ENCODE measurements around the gene TTC38.
"Not testable (repeated sequence)": the region's sequence is repeated elsewhere in the genome, so short reads cannot be mapped to it uniquely, and the experiment has no call there.

Gene TTC38

GRCh38 chr22:46309526-46310085, 41.8 kb downstream of the TTC38 start:
- DNase-seq: no peak
- intact Hi-C loops (cut with DNase I): loop anchor here (5.0 kb wide), 1 partner anchor 187 kb away; no protein-coding TSS in a partner anchor

- no peak for DNase-seq
- intact Hi-C loops (cut with DNase I): loop anchor here (5.0 kb wide), 1 partner anchor 190 kb away; no protein-coding TSS in a partner anchor
Measured at GRCh38 chr22:46312056-46312455, 44.2 kb downstream of the TTC38 start.

GRCh38 chr22:46312848-46313247, 45.0 kb downstream of the TTC38 start:
- intact Hi-C loops (cut with DNase I): loop anchor here (5.0 kb wide), 1 partner anchor 191 kb away; no protein-coding TSS in a partner anchor
- DNase-seq: not testable (repeated sequence)

GRCh38 chr22:46315976-46316375, 48.2 kb downstream of the TTC38 start:
- no peak for DNase-seq
- intact Hi-C loops (cut with DNase I): no loop called here

GRCh38 chr22:46317646-46318045, 49.8 kb downstream of the TTC38 start:
- DNase-seq: no peak

GRCh38 chr22:46318576-46318975, 50.8 kb downstream of the TTC38 start:
- no peak for DNase-seq
- intact Hi-C loops (cut with DNase I): no loop called here

More at GRCh38 chr22:46317646-46318045, 49.8 kb downstream of the TTC38 start:
- intact Hi-C loops (cut with DNase I): no loop called here

GRCh38 chr22:46319319-46319718, 51.5 kb downstream of the TTC38 start:
- intact Hi-C loops (cut with DNase I): no loop called here
- DNase-seq: no peak

- intact Hi-C loops (cut with DNase I): no loop called here
- DNase-seq: no peak
Measured at GRCh38 chr22:46320166-46320710, 52.4 kb downstream of the TTC38 start.

GRCh38 chr22:46320716-46321386, 53.0 kb downstream of the TTC38 start:
- no peak for DNase-seq
- intact Hi-C loops (cut with DNase I): no loop called here

GRCh38 chr22:46322711-46323110, 54.9 kb downstream of the TTC38 start:
- no peak for DNase-seq
- intact Hi-C loops (cut with DNase I): no loop called here

- intact Hi-C loops (cut with DNase I): no loop called here
- no peak for DNase-seq
Measured at GRCh38 chr22:46323162-46323561, 55.4 kb downstream of the TTC38 start.

GRCh38 chr22:46326066-46326680, 58.4 kb downstream of the TTC38 start:
- DNase-seq: no peak
- intact Hi-C loops (cut with DNase I): no loop called here

GRCh38 chr22:46327691-46328465, 60.1 kb downstream of the TTC38 start:
- intact Hi-C loops (cut with DNase I): no loop called here
- DNase-seq: no peak

GRCh38 chr22:46328797-46329196, 61.0 kb downstream of the TTC38 start:
- intact Hi-C loops (cut with DNase I): no loop called here
- DNase-seq: no peak

- DNase-seq: no peak
- intact Hi-C loops (cut with DNase I): loop anchor here (10.0 kb wide), 1 partner anchor 335 kb away; no protein-coding TSS in a partner anchor
Measured at GRCh38 chr22:46329616-46330015, 61.8 kb downstream of the TTC38 start.

- intact Hi-C loops (cut with DNase I): loop anchor here (10.0 kb wide), 1 partner anchor 336 kb away; no protein-coding TSS in a partner anchor
Measured at GRCh38 chr22:46330426-46330825, 62.6 kb downstream of the TTC38 start.

GRCh38 chr22:46331496-46331895, 63.7 kb downstream of the TTC38 start:
- intact Hi-C loops (cut with DNase I): loop anchor here (10.0 kb wide), 1 partner anchor 337 kb away; no protein-coding TSS in a partner anchor
- DNase-seq: no peak

More at GRCh38 chr22:46330426-46330825, 62.6 kb downstream of the TTC38 start:
- no peak for DNase-seq

GRCh38 chr22:46335201-46336118, 67.7 kb downstream of the TTC38 start, which contains the start of gene TRMU:
Gene TRMU, plus strand, starts transcription at chr22:46335714. Its CDS starts 51 bp downstream, at chr22:46335765.
- intact Hi-C loops (cut with DNase I): loop anchor here (10.0 kb wide), 1 partner anchor 341 kb away; no protein-coding TSS in a partner anchor
- peak; percentile 49 to 95 (median 87) for DNase-seq
